GM18951 (cell line): ENCODE data around the gene ZNF784.
"Not testable (repeated sequence)": the region's sequence is repeated elsewhere in the genome, so short reads cannot be mapped to it uniquely, and the experiment has no call there.

Experiments used
- POLR2A ChIP-seq: IDR thresholded peaks from 4 replicates; pipeline ENCODE4 v1.6.1; 2011; ENCODE audit warnings: mild to moderate bottlenecking; ENCODE audit not compliant: insufficient read length, insufficient read depth; ENCODE audit errors: extremely low read depth
- in situ Hi-C: fragments of 300-500 bp; cut with MboI; formaldehyde crosslinking; loops from one replicate; pipeline ENCODE4 v1.12.0; 2022; ENCODE audit warnings: low sequenced_read_pairs, mixed read lengths, inconsistent platforms; ENCODE audit not compliant: unreplicated experiment

ZNF784 gene

GRCh38 chr19:55579766-55580621, 44.4 kb downstream of the ZNF784 start:
- in situ Hi-C loops: no loop called here
- TF ChIP-seq POLR2A: no peak

DNA sequence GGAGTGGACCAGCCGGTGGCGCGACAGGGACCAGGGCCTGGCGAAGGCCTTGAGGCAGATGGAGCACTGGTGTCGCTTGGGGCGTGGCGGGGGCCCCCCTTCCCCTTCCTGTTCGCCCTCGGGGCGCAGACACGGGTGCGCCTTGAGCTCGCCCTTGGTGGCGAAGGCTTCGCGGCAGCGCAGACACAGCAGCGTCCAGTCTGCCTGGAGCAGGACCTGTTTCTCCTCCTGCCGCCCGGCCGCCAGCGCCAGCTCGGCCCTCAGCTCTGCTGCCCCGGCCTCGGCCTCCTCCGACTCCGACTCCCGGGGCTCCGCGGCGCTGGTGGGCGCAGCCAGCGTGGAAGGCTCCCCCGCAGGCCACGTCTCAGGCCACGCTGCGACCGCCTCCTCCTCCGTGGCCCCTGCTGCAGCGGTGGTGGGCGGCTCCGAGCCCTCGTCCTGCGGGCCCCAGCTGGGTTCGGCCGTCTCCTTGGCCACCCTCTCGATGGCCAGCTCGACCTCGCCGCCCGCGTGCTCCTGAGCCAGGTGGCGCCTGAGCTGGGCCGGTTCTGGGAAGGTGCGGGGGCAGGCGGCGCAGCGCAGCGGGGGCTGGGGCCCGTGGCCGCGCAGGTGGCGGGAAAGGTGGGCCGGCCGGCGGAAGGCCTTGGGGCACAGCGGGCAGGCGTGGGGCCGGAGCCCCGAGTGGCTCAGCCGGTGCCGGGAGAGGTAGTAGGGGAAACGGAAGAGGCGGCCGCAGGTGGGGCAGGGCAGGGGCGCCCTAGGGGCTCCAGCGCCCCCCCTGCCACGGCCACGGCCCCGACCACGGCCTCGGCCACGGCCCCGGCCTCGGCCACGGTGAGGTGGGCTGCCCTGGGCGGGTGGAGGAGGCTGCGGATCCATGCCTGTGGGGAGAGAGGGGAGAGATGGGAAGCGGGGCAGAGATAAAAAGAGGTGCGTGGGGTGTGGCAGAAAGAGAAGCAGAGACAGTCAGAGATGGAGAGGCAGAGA, 45.3 kb downstream of the ZNF784 start:
- in situ Hi-C loops: no loop called here
- TF ChIP-seq POLR2A: no peak

DNA sequence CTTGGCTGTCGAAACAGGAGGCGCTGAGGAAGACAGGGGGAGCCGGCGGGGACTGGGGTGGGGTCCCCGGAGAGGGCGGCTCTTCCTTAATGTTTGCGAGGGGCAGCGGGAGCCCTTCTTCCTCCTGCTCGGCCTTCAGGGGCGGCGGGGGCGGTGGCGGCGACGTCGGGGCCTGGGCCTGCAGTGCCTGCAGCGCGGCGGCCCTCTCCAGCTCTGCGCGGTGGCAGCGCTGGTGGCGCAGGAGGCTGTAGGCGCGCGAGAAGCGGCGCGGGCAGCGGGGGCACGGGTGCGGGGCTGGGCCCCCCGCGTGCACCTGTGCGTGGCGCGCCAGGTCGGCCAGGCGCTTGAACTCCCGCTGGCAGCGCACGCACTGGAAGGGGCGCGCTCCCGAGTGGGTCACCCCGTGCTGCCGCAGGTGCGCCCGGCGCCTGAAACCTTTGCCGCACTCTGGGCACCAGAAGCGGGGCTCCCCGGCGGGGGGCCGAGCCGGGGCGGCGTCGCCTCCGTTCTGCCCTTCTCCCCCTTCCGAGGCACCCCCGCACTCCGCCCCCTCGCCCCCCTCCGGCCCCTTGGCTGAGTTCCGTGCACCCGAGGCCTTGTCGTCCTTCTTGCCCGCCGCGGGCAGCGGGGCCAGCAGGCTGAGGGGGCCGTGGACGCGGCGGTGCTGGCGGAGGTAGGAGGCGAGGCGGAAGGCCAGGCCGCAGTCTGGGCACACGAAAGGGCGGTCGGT, 46.2 kb downstream of the ZNF784 start:
- TF ChIP-seq POLR2A: no peak
- in situ Hi-C loops: no loop called here

DNA sequence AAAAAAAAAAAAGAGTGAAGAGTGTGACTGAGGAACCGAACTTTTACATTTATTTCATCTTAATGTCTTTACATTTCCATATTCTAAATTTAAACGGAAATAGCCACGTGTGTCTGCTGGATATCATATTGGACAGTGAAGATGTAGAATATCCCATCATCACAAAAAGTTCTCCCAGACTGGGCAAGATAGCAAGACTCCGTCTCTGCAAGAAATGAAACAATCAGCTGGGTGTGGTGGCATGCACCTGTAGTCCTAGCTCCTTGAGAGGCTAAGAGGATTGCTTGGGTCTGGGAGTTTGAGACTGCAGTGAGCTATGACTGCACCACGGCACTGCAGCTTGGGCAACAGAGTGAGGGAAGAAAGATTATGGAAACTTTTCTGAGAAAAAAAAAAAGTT, 47.6 kb downstream of the ZNF784 start:
- in situ Hi-C loops: no loop called here
- TF ChIP-seq POLR2A: no peak

GRCh38 chr19:55573929-55574328, 50.4 kb downstream of the ZNF784 start:
- in situ Hi-C loops: not testable (repeated sequence)
